ENCODE results near the gene FXR2. TPM values are rescaled to one million over a fixed set of nuclear protein-coding genes. Genes with fewer than 3 reads are reported as not detected.
A peak's percentile ranks its signal among the peaks of the same experiment; 100 is the strongest.

FXR2 gene
- total RNA-seq, 1 experiment from 2014 or later: 36.4 TPM

- H2BK15ac ChIP-seq (ENCODE audit: low read depth, low read length): no peak overlapping the region
- no peak overlapping the region for H4K8ac ChIP-seq (replicated peaks; ENCODE audit: insufficient read length, low read depth, low read length)
- H2AK5ac ChIP-seq (ENCODE audit: insufficient read length, low read length): no peak overlapping the region
- no peak overlapping the region for H3K4ac ChIP-seq (ENCODE audit: low read depth, low read length)
- peak overlapping the region; percentile 57 for H3K9ac ChIP-seq (ENCODE audit: extremely low read depth, insufficient read length, low read length)
- H2AFZ ChIP-seq (ENCODE audit: low read length): no peak overlapping the region
- TF ChIP-seq CTCF (conservative IDR thresholded peaks at IDR 0.05): peak; percentile 78
- peak overlapping the region; percentile 90 to 91 for H3K4me3 Mint-ChIP-seq
- no peak overlapping the region for H2BK120ac ChIP-seq (ENCODE audit: low read depth, low read length, poor library complexity, severe bottlenecking)
- H4K5ac ChIP-seq (ENCODE audit: insufficient read length, low read depth, low read length): no peak overlapping the region
- H3K27me3 Mint-ChIP-seq (ENCODE audit: low read depth): no peaks in the 10 kb centered on the region; the same call in 1 of the 2 replicates
- no peak overlapping the region for H3K18ac ChIP-seq (ENCODE audit: insufficient read length, low read depth, low read length)
- H2BK12ac ChIP-seq (ENCODE audit: insufficient read length, low read depth, low read length): no peak overlapping the region
- no CpG with 5 or more reads among the region's 32 CpGs for WGBS (ENCODE audit: extremely low coverage, insufficient read length, low lambda C conversion rate)
- H3K27me3 ChIP-seq (ENCODE audit: insufficient read depth, low read length): no peaks in the 10 kb centered on the region
- no peak overlapping the region for H4K91ac ChIP-seq (ENCODE audit: insufficient read length, low read depth, low read length)
- H3K9me3 Mint-ChIP-seq: no peaks in the 10 kb centered on the region
- H3K27ac Mint-ChIP-seq: peak overlapping the region; percentile 92 to 98 (median 97)
- peak overlapping the region; percentile 77 for H3K4me2 ChIP-seq (ENCODE audit: insufficient read depth, insufficient read length, low read length)
- no peaks in the 10 kb centered on the region for H4K20me1 ChIP-seq (ENCODE audit: control insufficient read depth, insufficient read depth, insufficient read length)
- H3K14ac ChIP-seq (ENCODE audit: insufficient read depth, low read length): no peak overlapping the region
- no peak overlapping the region for H3K23ac ChIP-seq (ENCODE audit: insufficient read length, low read depth, low read length)
- DNase-seq: peak; percentile 96
- peaks cover 36 to 54% of the 10 kb centered on the region in 2 experiments for H3K4me1 Mint-ChIP-seq
- no peak overlapping the region for H3T11ph ChIP-seq (ENCODE audit: low read length)
- H3K79me1 ChIP-seq (ENCODE audit: insufficient read depth, low read depth, low read length, poor library complexity, severe bottlenecking): peaks cover 15% of the 10 kb centered on the region
- no peak overlapping the region for H2BK20ac ChIP-seq (ENCODE audit: low read depth, low read length, poor library complexity, severe bottlenecking)
- H3K36me3 Mint-ChIP-seq (ENCODE audit: insufficient read depth in 1 of 3, low read depth in 3 of 3): peaks cover 12 to 31% (median 31%) of the 10 kb centered on the region in 3 experiments; a peak in 6 of 7 replicates
- no peak overlapping the region for H3K27ac ChIP-seq (ENCODE audit: insufficient read length, low read depth, low read length)
- H3K9me3 ChIP-seq (ENCODE audit: control insufficient read depth, low read depth, low read length): no peaks in the 10 kb centered on the region
- H3K79me2 ChIP-seq (ENCODE audit: insufficient read depth, low read length): peaks cover 8% of the 10 kb centered on the region; the same call in 1 of the 2 replicates
- 0 out of 2 replicates have a peak, but pooled peaks cover 2% of the 10 kb centered on the region for H3K4me1 ChIP-seq (ENCODE audit: insufficient read depth, low read length)
- H3K56ac ChIP-seq (ENCODE audit: insufficient read length, low read depth, low read length): no peak overlapping the region
- no peak overlapping the region for H2BK5ac ChIP-seq (ENCODE audit: insufficient read length, low read length)
- H3K23me2 ChIP-seq (ENCODE audit: insufficient read length, low read depth, low read length, poor library complexity, severe bottlenecking): peaks cover 9% of the 10 kb centered on the region
Measured at GRCh38 chr17:7561028-7561575, 53.6 kb downstream of the FXR2 start.

All from H9 (cell line).